WTC11 (cell line): ENCODE measurements around the gene EXOC6. TPM values are rescaled to one million over a fixed set of nuclear protein-coding genes. Genes with fewer than 3 reads are reported as not detected.
A peak's percentile ranks its signal among the peaks of the same experiment; 100 is the strongest.

ENCODE experiments used
- ATAC-seq: fragments of 200-7000 bp; cut with Tn5 transposase; 2 replicates; pipeline ENCODE4 v1.10.0; 2021; ENCODE audit warnings: mild to moderate bottlenecking, moderate library complexity
- CTCF ChIA-PET: fragments of 300-600 bp; sonication (Branson Sonifier 250); formaldehyde crosslinking; loops from one replicate; lab custom pipeline; 2021; ENCODE audit warnings: antibody characterized with exemption; lab: Charles Lee
- POLR2A ChIA-PET: fragments of 350-600 bp; sonication (Branson Sonifier 250); formaldehyde crosslinking; loops from one replicate; lab custom pipeline; 2021; ENCODE audit warnings: antibody characterized with exemption; lab: Charles Lee
- DNase-seq: peaks from one replicate; pipeline ENCODE4 v3.0.0; 2021; ENCODE audit warnings: low spot score
- H3K27ac Mint-ChIP-seq: 2 replicates; pipeline ENCODE4 v1.8.0; 2021; ENCODE audit warnings: mixed read lengths
- H3K27me3 Mint-ChIP-seq: 2 replicates; pipeline ENCODE4 v1.8.0; 2021; ENCODE audit warnings: low read depth, mild to moderate bottlenecking, moderate library complexity, mixed read lengths
- H3K36me3 Mint-ChIP-seq: 2 replicates; pipeline ENCODE4 v1.8.0; 2021; ENCODE audit warnings: mixed read lengths
- H3K4me1 Mint-ChIP-seq: 2 replicates; pipeline ENCODE4 v1.8.0; 2022; ENCODE audit warnings: mixed read lengths
- H3K4me3 Mint-ChIP-seq: 2 replicates; pipeline ENCODE4 v1.8.0; 2021; ENCODE audit warnings: mild to moderate bottlenecking, moderate library complexity, mixed read lengths
- H3K9me3 Mint-ChIP-seq: 2 replicates; pipeline ENCODE4 v1.8.0; 2021; ENCODE audit warnings: mixed read lengths
- AR ChIP-seq: fragments of 250-450 bp; sonication (Bioruptor Pico); IDR thresholded peaks from 2 replicates; pipeline ENCODE4 v1.9.0; 2021; ENCODE audit warnings: mild to moderate bottlenecking
- FOXJ3 ChIP-seq: sonication (generic); formaldehyde crosslinking; IDR thresholded peaks from 2 replicates; pipeline ENCODE4 v1.9.0; 2021; ENCODE audit warnings: missing genetic modification reagents, mild to moderate bottlenecking, borderline replicate concordance
- FOXP1 ChIP-seq: sonication (generic); formaldehyde crosslinking; IDR thresholded peaks from 2 replicates; pipeline ENCODE4 v1.8.0; 2022; ENCODE audit warnings: missing genetic modification reagents, mild to moderate bottlenecking, moderate library complexity, borderline replicate concordance
- PRDM15 ChIP-seq: sonication (generic); formaldehyde crosslinking; IDR thresholded peaks from 2 replicates; pipeline ENCODE4 v1.8.0; 2022; ENCODE audit warnings: missing genetic modification reagents
- SMAD4 ChIP-seq: sonication (generic); formaldehyde crosslinking; IDR thresholded peaks from 2 replicates; pipeline ENCODE4 v1.8.0; 2022; ENCODE audit warnings: mild to moderate bottlenecking, missing genetic modification reagents
- USF2 ChIP-seq: sonication (generic); formaldehyde crosslinking; IDR thresholded peaks from 2 replicates; pipeline ENCODE4 v1.8.1; 2023; ENCODE audit warnings: mild to moderate bottlenecking, missing genetic modification reagents, moderate library complexity
- total RNA-seq: library from RNA; stranded (reverse); gene quantifications from 3 replicates; pipeline ENCODE4 v1.2.3, GENCODE V29; 2021

EXOC6 gene
- total RNA-seq, 1 experiment from 2014 or later, result 5.0 TPM

GRCh38 chr10:93065675-93066543 is 217.6 kb downstream of the EXOC6 start (continued):
- TF ChIP-seq PRDM15 (CRISPR knock-in tag), result no peak
- TF ChIP-seq AR (CRISPR knock-in tag), result no peak

- ATAC-seq, result no peak
- POLR2A ChIA-PET, result no interaction called here
- CTCF ChIA-PET, result interaction anchor here (0.8 to 9.8 kb wide), 16 partner anchors 8 to 416 kb away, joined by 3 to 106 read pairs (median 4); partner anchors contain the start of genes CYP26A1, EXOC6 and MYOF
- peaks cover 3% of the 10 kb centered on the region; the same call in 1 of the 2 replicates for H3K36me3 Mint-ChIP-seq
- peaks cover 52% of the 10 kb centered on the region for H3K4me1 Mint-ChIP-seq
- H3K27ac Mint-ChIP-seq, result no peak overlapping the region
- TF ChIP-seq SMAD4 (CRISPR knock-in tag) (no peak), USF2 (CRISPR knock-in tag) (no peak), FOXJ3 (CRISPR knock-in tag) (no peak)
- DNase-seq, result no peak
- H3K9me3 Mint-ChIP-seq, result no peaks in the 10 kb centered on the region
- peaks cover 99% of the 10 kb centered on the region for H3K27me3 Mint-ChIP-seq
- peak overlapping the region; percentile 49 for H3K4me3 Mint-ChIP-seq
These were observed 218.2 kb downstream of the EXOC6 start for GRCh38 chr10:93066544-93066913.

- no peak for DNase-seq
- Mint-ChIP-seq H3K9me3 (no peaks in the 10 kb centered on the region), H3K27me3 (peaks cover 99% of the 10 kb centered on the region), H3K27ac (no peak overlapping the region), H3K4me3 (peak overlapping the region; percentile 69), H3K36me3 (peaks cover 3% of the 10 kb centered on the region; the same call in 1 of the 2 replicates), H3K4me1 (peaks cover 53% of the 10 kb centered on the region)
- TF ChIP-seq FOXP1 (CRISPR knock-in tag) (no peak), AR (CRISPR knock-in tag) (no peak)
- no peak for ATAC-seq
- ChIA-PET CTCF (interaction anchor here (0.7 to 9.8 kb wide), 5 partner anchors 7 to 290 kb away, joined by 3 to 106 read pairs (median 5); partner anchors contain the start of gene CYP26A1), POLR2A (interaction anchor here (0.6 kb wide), 1 partner anchor 31 kb away, joined by 3 read pairs; no protein-coding TSS in a partner anchor)
These were observed 219.4 kb downstream of the EXOC6 start for GRCh38 chr10:93067443-93068365.
